B cell (primary cell): Measurements from ENCODE around the gene SNRPE.

Experiments
- EZH2 ChIP-seq: IDR thresholded peaks from 2 replicates; pipeline ENCODE4 v1.6.1; 2012; ENCODE audit warnings: borderline replicate concordance, low read depth, mild to moderate bottlenecking, moderate library complexity, low read length; ENCODE audit not compliant: insufficient read depth, poor library complexity, severe bottlenecking
- TF ChIP-seq, protein P1 (sequence below): fragments of 200-600 bp; IDR thresholded peaks from one replicate; pipeline ENCODE4 v1.8.0; 2022; ENCODE audit warnings: antibody characterized with exemption, mild to moderate bottlenecking

DNA sequence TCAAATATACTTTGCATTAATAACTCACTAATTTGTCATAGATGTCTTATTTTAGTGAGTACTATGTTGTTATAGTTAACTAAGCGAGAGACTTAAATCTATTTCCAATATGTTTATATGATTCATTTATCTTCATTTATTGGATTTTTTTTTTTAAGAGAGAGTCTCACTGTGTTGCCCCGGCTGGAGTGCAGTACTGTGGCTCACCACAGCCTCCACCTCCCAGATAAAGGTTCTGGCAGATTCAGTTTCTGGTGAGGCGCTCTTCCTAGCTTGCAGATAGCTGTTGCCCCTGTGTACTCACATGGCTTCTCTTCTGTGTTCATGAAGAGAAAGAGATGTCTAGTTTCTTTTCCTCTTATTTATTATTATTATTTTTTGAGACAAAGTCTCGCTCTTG lies 43.9 kb downstream of the SNRPE start:
- TF ChIP-seq, protein P1, sequence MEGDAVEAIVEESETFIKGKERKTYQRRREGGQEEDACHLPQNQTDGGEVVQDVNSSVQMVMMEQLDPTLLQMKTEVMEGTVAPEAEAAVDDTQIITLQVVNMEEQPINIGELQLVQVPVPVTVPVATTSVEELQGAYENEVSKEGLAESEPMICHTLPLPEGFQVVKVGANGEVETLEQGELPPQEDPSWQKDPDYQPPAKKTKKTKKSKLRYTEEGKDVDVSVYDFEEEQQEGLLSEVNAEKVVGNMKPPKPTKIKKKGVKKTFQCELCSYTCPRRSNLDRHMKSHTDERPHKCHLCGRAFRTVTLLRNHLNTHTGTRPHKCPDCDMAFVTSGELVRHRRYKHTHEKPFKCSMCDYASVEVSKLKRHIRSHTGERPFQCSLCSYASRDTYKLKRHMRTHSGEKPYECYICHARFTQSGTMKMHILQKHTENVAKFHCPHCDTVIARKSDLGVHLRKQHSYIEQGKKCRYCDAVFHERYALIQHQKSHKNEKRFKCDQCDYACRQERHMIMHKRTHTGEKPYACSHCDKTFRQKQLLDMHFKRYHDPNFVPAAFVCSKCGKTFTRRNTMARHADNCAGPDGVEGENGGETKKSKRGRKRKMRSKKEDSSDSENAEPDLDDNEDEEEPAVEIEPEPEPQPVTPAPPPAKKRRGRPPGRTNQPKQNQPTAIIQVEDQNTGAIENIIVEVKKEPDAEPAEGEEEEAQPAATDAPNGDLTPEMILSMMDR, result no peak
- TF ChIP-seq EZH2, result no peak
